Liver (tissue), 9 donors: ENCODE results near the gene WASL. TPM values are rescaled to one million over a fixed set of nuclear protein-coding genes. Genes with fewer than 3 reads are reported as not detected.

ENCODE experiments used
- DNase-seq: peaks from one replicate; pipeline ENCODE4 v3.0.0-alpha.2; 2017; ENCODE audit warnings: low spot score
- H3K27ac ChIP-seq, 2 donors: one replicate each; pipeline ENCODE4 v1.7.0; 2013; ENCODE audit warnings: inconsistent platforms in 2 of 2, low read length in 2 of 2, control low read depth in 1 of 2, low read depth in 1 of 2, mild to moderate bottlenecking in 1 of 2
- H3K27me3 ChIP-seq, 4 donors: one replicate each; pipeline versions ENCODE4 v1.6.1 to v1.7.0; 2013; ENCODE audit warnings: low read length in 3 of 4, inconsistent platforms in 1 of 4, mild to moderate bottlenecking in 1 of 4, moderate library complexity in 1 of 4; ENCODE audit not compliant: control insufficient read depth in 4 of 4, insufficient read depth in 4 of 4
- H3K36me3 ChIP-seq, 4 donors: one replicate each; pipeline versions ENCODE4 v1.6.1 to v1.7.0; 2013; ENCODE audit warnings: low read length in 3 of 4, mild to moderate bottlenecking in 3 of 4, low read depth in 1 of 4, moderate library complexity in 1 of 4; ENCODE audit not compliant: control insufficient read depth in 4 of 4, insufficient read depth in 3 of 4
- H3K4me1 ChIP-seq, 4 donors: one replicate each; pipeline versions ENCODE4 v1.6.1 to v1.7.0; 2013; ENCODE audit warnings: low read length in 3 of 4, mild to moderate bottlenecking in 3 of 4, moderate library complexity in 1 of 4; ENCODE audit not compliant: control insufficient read depth in 4 of 4, insufficient read depth in 4 of 4
- H3K4me3 ChIP-seq, 3 donors: one replicate each; pipeline versions ENCODE4 v1.6.1 to v1.7.0; 2013; ENCODE audit warnings: low read length in 3 of 3, control low read depth in 1 of 3, low read depth in 1 of 3, mild to moderate bottlenecking in 1 of 3
- H3K9ac ChIP-seq, 2 donors: one replicate each; pipeline ENCODE4 v1.7.0; 2013; ENCODE audit warnings: low read length in 2 of 2, mild to moderate bottlenecking in 2 of 2, moderate library complexity in 2 of 2, control low read depth in 1 of 2, low read depth in 1 of 2
- H3K9me3 ChIP-seq, 4 donors: one replicate each; pipeline versions ENCODE4 v1.6.1 to v1.7.0; 2013; ENCODE audit warnings: low read length in 3 of 4; ENCODE audit not compliant: control insufficient read depth in 4 of 4
- ATF3 ChIP-seq: IDR thresholded peaks from 2 replicates; pipeline ENCODE4 v1.6.1; 2016; ENCODE audit warnings: antibody characterized with exemption
- CTCF ChIP-seq: fragments of 150-350 bp; IDR thresholded peaks from 2 replicates; pipeline ENCODE4 v1.5.1; 2017; ENCODE audit warnings: improper control_type of control experiment, low read depth, low read length; ENCODE audit not compliant: missing input control
- EGR1 ChIP-seq, 2 donors: IDR thresholded peaks; 2 replicates each; pipeline ENCODE4 v1.6.1; 2016 to 2018; ENCODE audit warnings: antibody characterized with exemption in 2 of 2, low read depth in 2 of 2
- FOXA1 ChIP-seq: IDR thresholded peaks from 2 replicates; pipeline ENCODE4 v1.6.1; 2016; ENCODE audit warnings: antibody characterized with exemption
- FOXA2 ChIP-seq: IDR thresholded peaks from 2 replicates; pipeline ENCODE4 v1.6.1; 2016; ENCODE audit warnings: antibody characterized with exemption
- GABPA ChIP-seq, 2 donors: IDR thresholded peaks in 1 of 2; conservative IDR thresholded peaks in 1 of 2; 2 replicates each; pipeline ENCODE4 v1.6.1; 2016; ENCODE audit warnings: antibody characterized with exemption in 2 of 2, mild to moderate bottlenecking in 1 of 2, moderate library complexity in 1 of 2
- HNF4G ChIP-seq: IDR thresholded peaks from 2 replicates; pipeline ENCODE4 v1.6.1; 2016; ENCODE audit warnings: antibody characterized with exemption
- JUND ChIP-seq, 2 donors: IDR thresholded peaks; 2 replicates each; pipeline ENCODE4 v1.6.1; 2016; ENCODE audit warnings: antibody characterized with exemption in 2 of 2
- MAX ChIP-seq: IDR thresholded peaks from 2 replicates; pipeline ENCODE4 v1.6.1; 2016; ENCODE audit warnings: antibody characterized with exemption
- NR2F2 ChIP-seq: IDR thresholded peaks from 2 replicates; pipeline ENCODE4 v1.6.1; 2016; ENCODE audit warnings: antibody characterized with exemption
- RAD21 ChIP-seq, 2 donors: IDR thresholded peaks; 2 replicates each; pipeline ENCODE4 v1.6.1; 2016; ENCODE audit warnings: antibody characterized with exemption in 2 of 2, mild to moderate bottlenecking in 2 of 2
- REST ChIP-seq: IDR thresholded peaks from 2 replicates; pipeline ENCODE4 v1.6.1; 2016; ENCODE audit warnings: antibody characterized with exemption, mild to moderate bottlenecking
- RXRA ChIP-seq, 2 donors: IDR thresholded peaks; 2 replicates each; pipeline ENCODE4 v1.6.1; 2017 to 2018; ENCODE audit warnings: antibody characterized with exemption in 2 of 2, mild to moderate bottlenecking in 1 of 2
- SP1 ChIP-seq: IDR thresholded peaks from 2 replicates; pipeline ENCODE4 v1.6.1; 2018; ENCODE audit warnings: antibody characterized with exemption, mild to moderate bottlenecking
- TAF1 ChIP-seq: conservative IDR thresholded peaks from 2 replicates; pipeline ENCODE4 v1.6.1; 2016; ENCODE audit warnings: antibody characterized with exemption, mild to moderate bottlenecking
- YY1 ChIP-seq: IDR thresholded peaks from 2 replicates; pipeline ENCODE4 v1.6.1; 2016; ENCODE audit warnings: antibody characterized with exemption, mild to moderate bottlenecking
- ZBTB33 ChIP-seq: IDR thresholded peaks from 2 replicates; pipeline ENCODE4 v1.6.1; 2016; ENCODE audit warnings: antibody characterized with exemption
- WGBS: extraction: QIAGEN DNeasy Blood & Tissue Kit; methylation state at CpG from one replicate; pipeline ENCODE4 v1.1.7; 2013; 5-methylcytosine and 5-hydroxymethylcytosine counted together
- polyA plus RNA-seq, 2 donors: library from polyadenylated mRNA; stranded (reverse) in 1 of 2; unstranded in 1 of 2; fragments of 200-250 nt in 1 of 2; fragments of >200 nt in 1 of 2; fragmentation: Nextera tagmentation in 1 of 2; extraction: Ambion mirVana in 1 of 2; gene quantifications; one replicate each; pipeline versions ENCODE4 v1.2.1 to v1.2.3, GENCODE V29; 2013 to 2015
- total RNA-seq, 2 donors: library from RNA; depleted of rRNA; stranded (reverse); fragments of >200 nt; gene quantifications; one replicate each; pipeline ENCODE4 v1.2.3, GENCODE V29; 2014
- donor health status: healthy.
- donor health status: healthy.
- donor health status: healthy.
- donor health status: healthy.
- donor health status: healthy.

Gene WASL
- total and polyA plus RNA-seq, 4 donors: 12.9 to 20.7 (median 18.1) TPM

- no peaks in the 10 kb centered on the region for H3K9me3 ChIP-seq
- H3K4me1 ChIP-seq: peaks cover 9 to 34% (median 22%) of the 10 kb centered on the region in 4 donors
- TF ChIP-seq ATF3 (no peak), JUND (IDR thresholded peaks at IDR 0.05) (no peak), SP1 (no peak), FOXA1 (no peak), CTCF (no peak)
- 92% methylated on average over 2 of the region's 2 CpGs for WGBS
- no peak overlapping the region for H3K27ac ChIP-seq
- H3K9ac ChIP-seq: no peak overlapping the region
- H3K27me3 ChIP-seq: no peaks in the 10 kb centered on the region
- no peak for DNase-seq
- no peak overlapping the region for H3K4me3 ChIP-seq
- H3K36me3 ChIP-seq: no peaks in the 10 kb centered on the region
Observed at GRCh38 chr7:123665157-123665556, 83.6 kb downstream of the WASL start.

GRCh38 chr7:123663200-123663599, 85.6 kb downstream of the WASL start:
- H3K4me1 ChIP-seq: peaks cover 8 to 24% (median 19%) of the 10 kb centered on the region in 4 donors
- no peak for DNase-seq
- no peak for TF ChIP-seq GABPA (IDR thresholded peaks at IDR 0.05 in 1 of 2, conservative IDR thresholded peaks at IDR 0.05 in 1 of 2)
- no peak for TF ChIP-seq ATF3
- TF ChIP-seq JUND (IDR thresholded peaks at IDR 0.05): no peak
- TF ChIP-seq TAF1: no peak
- no peak for TF ChIP-seq MAX
- no peak for TF ChIP-seq ZBTB33
- TF ChIP-seq RXRA (IDR thresholded peaks at IDR 0.05): no peak
- TF ChIP-seq NR2F2: no peak
- no peak for TF ChIP-seq FOXA1
- no peak for TF ChIP-seq REST
- no peak for TF ChIP-seq YY1
- TF ChIP-seq CTCF: no peak
- no peak for TF ChIP-seq FOXA2
- no peak for TF ChIP-seq HNF4G
- no peak for TF ChIP-seq SP1
- TF ChIP-seq RAD21 (IDR thresholded peaks at IDR 0.05): no peak
- TF ChIP-seq EGR1 (IDR thresholded peaks at IDR 0.05; ENCODE audit: low read depth in 2 of 2): no peak
- 95% methylated on average over 6 of the region's 6 CpGs for WGBS
- H3K27ac ChIP-seq: no peak overlapping the region
- no peak overlapping the region for H3K9ac ChIP-seq
- H3K4me3 ChIP-seq: no peak overlapping the region
- H3K27me3 ChIP-seq: no peaks in the 10 kb centered on the region
- H3K36me3 ChIP-seq: no peaks in the 10 kb centered on the region
- no peaks in the 10 kb centered on the region for H3K9me3 ChIP-seq
